Trophoblast cell (in vitro differentiated cells and primary cell): Measurements from ENCODE around the gene MAMSTR.

Source experiments
- DNase-seq, 2 donors: peaks; one replicate each; pipeline ENCODE4 v3.0.0-alpha.2; 2016
- H2AFZ ChIP-seq: 2 replicates; pipeline ENCODE4 v1.6.1; 2013; ENCODE audit warnings: low read length, moderate library complexity, mild to moderate bottlenecking; ENCODE audit not compliant: insufficient read depth, poor library complexity
- H2AK5ac ChIP-seq: 2 replicates; pipeline ENCODE4 v1.6.1; 2013; ENCODE audit warnings: mild to moderate bottlenecking, low read length
- H2BK120ac ChIP-seq: 2 replicates; pipeline ENCODE4 v1.6.1; 2013; ENCODE audit warnings: low read length, mild to moderate bottlenecking, moderate library complexity; ENCODE audit not compliant: insufficient read depth, poor library complexity
- H2BK12ac ChIP-seq: 2 replicates; pipeline ENCODE4 v1.6.1; 2013; ENCODE audit warnings: mild to moderate bottlenecking, low read length, moderate library complexity
- H2BK5ac ChIP-seq: 2 replicates; pipeline ENCODE4 v1.6.1; 2013; ENCODE audit warnings: low read length, low read depth, moderate library complexity, mild to moderate bottlenecking; ENCODE audit not compliant: poor library complexity
- H3K14ac ChIP-seq: 2 replicates; pipeline ENCODE4 v1.6.1; 2013; ENCODE audit warnings: mild to moderate bottlenecking, low read length
- H3K18ac ChIP-seq: 2 replicates; pipeline ENCODE4 v1.6.1; 2013; ENCODE audit warnings: mild to moderate bottlenecking, low read length
- H3K23ac ChIP-seq: 2 replicates; pipeline ENCODE4 v1.6.1; 2013; ENCODE audit warnings: low read length
- H3K27ac ChIP-seq: 2 replicates; pipeline ENCODE4 v1.5.1; 2013; ENCODE audit warnings: low read depth, mild to moderate bottlenecking, inconsistent platforms, low read length, moderate library complexity
- H3K27me3 ChIP-seq: 2 replicates; pipeline ENCODE4 v1.6.1; 2013; ENCODE audit warnings: inconsistent platforms, mild to moderate bottlenecking, low read length, moderate library complexity; ENCODE audit not compliant: insufficient read depth
- H3K36me3 ChIP-seq, 2 experiments: 1 replicate in 1 of 2; 2 replicates in 1 of 2; pipeline ENCODE4 v1.6.1; 2013; ENCODE audit warnings: low read length in 2 of 2, mild to moderate bottlenecking in 2 of 2, moderate library complexity in 1 of 2; ENCODE audit not compliant: insufficient read depth in 2 of 2, control insufficient read depth in 1 of 2
- H3K4ac ChIP-seq: 2 replicates; pipeline ENCODE4 v1.6.1; 2013; ENCODE audit warnings: low read depth, mild to moderate bottlenecking, low read length, moderate library complexity
- H3K4me1 ChIP-seq, 2 experiments: 1 replicate in 1 of 2; 2 replicates in 1 of 2; pipeline ENCODE4 v1.6.1; 2013; ENCODE audit warnings: low read length in 2 of 2, mild to moderate bottlenecking in 2 of 2, moderate library complexity in 1 of 2; ENCODE audit not compliant: insufficient read depth in 2 of 2, control insufficient read depth in 1 of 2
- H3K4me2 ChIP-seq: 2 replicates; pipeline ENCODE4 v1.6.1; 2013; ENCODE audit warnings: inconsistent platforms, mild to moderate bottlenecking, low read length, moderate library complexity
- H3K4me3 ChIP-seq: 2 replicates; pipeline ENCODE4 v1.5.1; 2013; ENCODE audit warnings: mild to moderate bottlenecking, low read depth, low read length, inconsistent platforms
- H3K79me1 ChIP-seq: one replicate; pipeline ENCODE4 v1.6.1; 2013; ENCODE audit warnings: low read length
- H3K79me2 ChIP-seq: 2 replicates; pipeline ENCODE4 v1.6.1; 2013; ENCODE audit warnings: low read length, mild to moderate bottlenecking; ENCODE audit not compliant: control insufficient read depth, insufficient read depth, poor library complexity
- H3K9ac ChIP-seq: 2 replicates; pipeline ENCODE4 v1.6.1; 2013; ENCODE audit warnings: mild to moderate bottlenecking, low read length
- H3K9me3 ChIP-seq: 2 replicates; pipeline ENCODE4 v1.6.1; 2013; ENCODE audit warnings: low read depth, mild to moderate bottlenecking, control low read depth, inconsistent platforms, low read length; ENCODE audit not compliant: insufficient read depth
- H4K12ac ChIP-seq: 2 replicates; pipeline ENCODE4 v1.6.1; 2013; ENCODE audit warnings: low read depth, mild to moderate bottlenecking, low read length, moderate library complexity
- H4K8ac ChIP-seq: 2 replicates; pipeline ENCODE4 v1.6.1; 2013; ENCODE audit warnings: low read depth, mild to moderate bottlenecking, low read length, moderate library complexity
- H4K91ac ChIP-seq: one replicate; pipeline ENCODE4 v1.6.1; 2013; ENCODE audit warnings: low read depth, mild to moderate bottlenecking, low read length, moderate library complexity
- WGBS: extraction: QIAGEN DNeasy Blood & Tissue Kit; methylation state at CpG from one replicate; pipeline ENCODE4 v1.1.7; 2013; ENCODE audit warnings: missing lambda C conversion rate; ENCODE audit not compliant: insufficient read length, insufficient coverage; ENCODE audit errors: extremely low coverage; 5-methylcytosine and 5-hydroxymethylcytosine counted together

MAMSTR gene

DNA sequence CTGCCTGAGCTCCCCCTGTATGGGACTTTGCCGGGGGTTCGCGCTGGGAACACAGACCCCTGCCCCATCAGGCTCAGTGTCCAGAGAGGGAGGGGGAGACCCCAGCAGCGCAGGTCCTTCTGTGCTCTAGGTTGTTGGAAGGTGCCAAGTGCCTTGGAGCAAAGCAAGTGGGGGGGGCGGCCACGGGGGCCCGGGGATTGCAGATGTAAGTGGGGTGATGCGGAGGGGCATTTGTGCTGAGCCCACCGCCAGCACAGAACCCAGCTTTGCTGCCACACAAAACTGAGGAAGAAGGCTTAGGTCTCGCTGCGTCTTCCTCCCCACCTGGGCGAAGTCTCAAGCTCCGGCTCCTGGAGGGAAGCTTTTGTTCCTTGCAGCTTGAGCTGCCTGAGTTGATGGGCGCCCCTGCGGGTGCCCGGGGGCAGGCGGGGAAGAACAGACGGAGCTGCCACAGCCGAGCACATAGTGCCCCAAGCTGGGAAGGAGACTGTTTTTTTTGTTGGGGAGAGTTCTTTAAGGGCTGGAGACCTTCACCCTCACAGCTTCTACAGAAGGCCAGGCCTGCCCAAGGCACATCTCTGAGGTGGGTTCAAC lies 45.2 kb downstream of the MAMSTR start:
- Histone ChIP-seq H4K91ac (no peak overlapping the region), H3K4ac (no peak overlapping the region), H3K23ac (no peak overlapping the region), H3K79me1 (no peaks in the 10 kb centered on the region), H3K9me3 (peaks cover 8% of the 10 kb centered on the region), H2AK5ac (no peak overlapping the region), H2AFZ (no peak overlapping the region), H4K8ac (no peak overlapping the region), H3K18ac (no peak overlapping the region), H3K14ac (no peak overlapping the region), H2BK12ac (no peak overlapping the region), H3K79me2 (no peaks in the 10 kb centered on the region), H4K12ac (no peak overlapping the region), H3K4me3 (no peak overlapping the region), H3K9ac (no peak overlapping the region), H3K4me1 (no peaks in the 10 kb centered on the region), H3K27ac (no peak overlapping the region), H3K36me3 (no peaks in the 10 kb centered on the region), H2BK120ac (no peak overlapping the region), H3K4me2 (no peak overlapping the region), H3K27me3 (no peaks in the 10 kb centered on the region), H2BK5ac (no peak overlapping the region)
- no CpG with 5 or more reads among the region's 19 CpGs for WGBS
- no peak for DNase-seq

DNA sequence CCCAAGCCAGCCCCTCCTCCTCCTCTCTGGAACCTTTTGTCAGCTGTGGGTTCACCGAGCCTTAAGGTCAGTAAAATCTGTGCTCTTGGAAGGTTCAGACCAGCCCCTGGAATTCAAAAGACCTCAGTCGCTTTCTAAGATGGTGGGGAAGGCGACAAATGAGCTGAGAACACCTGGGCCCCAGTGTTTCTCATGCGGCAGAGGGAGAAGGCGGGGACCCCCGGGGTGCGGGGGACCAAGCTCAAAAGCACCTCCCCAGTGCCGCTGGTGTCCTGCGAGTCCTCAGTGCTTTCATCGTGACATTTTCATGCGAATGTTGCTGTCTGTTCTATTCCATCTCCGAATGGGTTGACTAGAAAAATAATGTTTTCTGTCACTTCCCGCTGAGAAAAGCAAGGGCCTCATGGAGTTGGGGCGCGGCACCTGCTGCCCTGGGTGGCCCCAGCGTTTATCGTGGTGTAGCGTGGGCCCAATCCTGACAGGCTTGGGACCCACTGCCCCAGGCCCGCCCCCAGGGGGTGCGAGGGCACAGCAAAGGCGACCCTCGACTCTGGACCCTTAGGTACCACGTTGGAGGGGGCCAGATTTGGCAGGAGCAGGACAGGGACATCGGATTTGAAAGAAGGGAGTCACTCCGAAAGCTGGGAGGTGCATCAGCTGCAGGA lies 46.0 kb downstream of the MAMSTR start:
- Histone ChIP-seq H4K8ac (no peak overlapping the region), H3K4ac (no peak overlapping the region), H4K91ac (no peak overlapping the region), H3K4me2 (no peak overlapping the region), H3K79me2 (no peaks in the 10 kb centered on the region), H3K14ac (no peak overlapping the region), H3K79me1 (no peaks in the 10 kb centered on the region), H3K9me3 (peaks cover 11% of the 10 kb centered on the region), H3K36me3 (no peaks in the 10 kb centered on the region), H4K12ac (no peak overlapping the region), H2AFZ (no peak overlapping the region), H3K23ac (no peak overlapping the region), H3K9ac (no peak overlapping the region), H3K18ac (no peak overlapping the region), H2BK120ac (no peak overlapping the region), H3K4me3 (no peak overlapping the region), H3K27ac (no peak overlapping the region), H2AK5ac (no peak overlapping the region), H3K4me1 (no peaks in the 10 kb centered on the region), H2BK5ac (no peak overlapping the region), H2BK12ac (no peak overlapping the region), H3K27me3 (no peaks in the 10 kb centered on the region)
- no peak for DNase-seq
- WGBS: no CpG with 5 or more reads among the region's 25 CpGs

DNA sequence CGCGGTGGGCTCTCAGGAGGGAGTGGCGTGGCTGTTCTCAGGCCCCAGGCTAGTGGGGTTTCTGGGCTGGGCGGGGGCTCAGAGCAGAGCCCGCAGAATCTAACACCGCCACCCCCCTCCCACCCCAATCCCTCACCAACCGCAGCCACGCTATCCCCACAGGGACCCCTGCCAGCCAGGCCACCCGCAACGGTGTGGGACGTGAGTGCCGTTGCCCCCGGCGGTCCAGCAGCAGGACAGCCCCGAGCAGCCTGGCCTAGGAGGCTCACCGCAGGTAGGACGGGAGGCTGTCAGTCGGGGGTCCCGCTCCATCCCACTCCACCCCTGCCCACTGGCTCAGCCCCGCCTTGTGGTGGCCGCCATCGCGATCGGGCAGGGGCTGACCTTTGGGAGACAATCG lies 46.5 kb downstream of the MAMSTR start, which contains the start of gene NTN5:
Gene NTN5 (minus strand): TSS at position 24 of the 400 bp plus-strand sequence. CDS start 2,031 bp downstream, outside the sequence.
- Histone ChIP-seq H2AFZ (no peak within 1 kb of the TSS), H2BK5ac (no peak within 1 kb of the TSS), H3K9ac (no peak within 1 kb of the TSS), H3K4me2 (no peak within 1 kb of the TSS), H3K4me3 (no peak within 1 kb of the TSS), H3K36me3 (no peaks in the 10 kb centered on the region), H2BK120ac (no peak within 1 kb of the TSS), H3K14ac (no peak within 1 kb of the TSS), H2BK12ac (no peak within 1 kb of the TSS), H3K79me1 (no peaks in the 10 kb centered on the region), H3K27me3 (no peaks in the 10 kb centered on the region), H3K27ac (no peak within 1 kb of the TSS), H4K91ac (no peak within 1 kb of the TSS), H4K12ac (no peak within 1 kb of the TSS), H4K8ac (no peak within 1 kb of the TSS), H3K23ac (no peak within 1 kb of the TSS), H3K9me3 (peaks cover 11% of the 10 kb centered on the region), H3K4me1 (no peaks in the 10 kb centered on the region), H3K4ac (no peak within 1 kb of the TSS), H2AK5ac (no peak within 1 kb of the TSS), H3K79me2 (no peaks in the 10 kb centered on the region), H3K18ac (no peak within 1 kb of the TSS)
- WGBS: no CpG with 5 or more reads among the region's 25 CpGs
- DNase-seq: no peak

DNA sequence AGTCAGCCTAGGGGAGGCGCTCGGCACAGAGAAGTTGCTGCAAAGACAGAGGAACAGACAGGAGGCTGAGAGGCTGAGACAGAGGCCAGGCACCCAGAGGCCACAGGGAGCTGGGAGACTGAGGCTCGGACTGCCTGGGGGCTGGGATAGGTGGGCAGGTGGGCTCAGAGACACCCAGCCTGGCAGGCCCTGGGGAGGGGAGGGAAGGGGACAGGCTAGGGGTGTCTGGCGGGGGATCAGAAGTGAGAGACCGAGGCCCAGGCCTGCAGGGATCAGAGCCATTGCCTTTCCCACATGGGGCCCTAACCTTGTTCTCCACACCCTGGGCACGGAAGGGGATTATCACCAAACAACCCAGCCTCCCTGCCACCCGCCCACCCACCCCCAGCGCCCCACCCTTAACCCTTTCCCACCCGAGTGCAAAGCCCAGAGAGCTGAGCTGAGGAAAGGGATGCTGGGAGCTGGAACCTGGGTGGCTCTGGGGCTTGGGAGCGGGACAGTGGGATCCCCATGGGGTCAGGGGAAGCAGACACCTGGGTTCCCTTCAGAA lies 48.0 kb downstream of the MAMSTR start:
- H2AK5ac ChIP-seq: no peak overlapping the region
- H3K18ac ChIP-seq: no peak overlapping the region
- H2AFZ ChIP-seq: no peak overlapping the region
- no peak overlapping the region for H4K91ac ChIP-seq
- H3K4me1 ChIP-seq: no peaks in the 10 kb centered on the region
- peaks cover 11% of the 10 kb centered on the region for H3K9me3 ChIP-seq
- no peak overlapping the region for H3K4me3 ChIP-seq
- WGBS: no CpG with 5 or more reads among the region's 10 CpGs
- no peak overlapping the region for H3K4ac ChIP-seq
- H3K27ac ChIP-seq: no peak overlapping the region
- no peaks in the 10 kb centered on the region for H3K79me1 ChIP-seq
- DNase-seq: no peak
- no peak overlapping the region for H3K9ac ChIP-seq
- no peak overlapping the region for H3K4me2 ChIP-seq
- no peak overlapping the region for H3K14ac ChIP-seq
- H3K23ac ChIP-seq: no peak overlapping the region
- H3K36me3 ChIP-seq: no peaks in the 10 kb centered on the region
- H4K8ac ChIP-seq: no peak overlapping the region
- H3K79me2 ChIP-seq: no peaks in the 10 kb centered on the region
- H2BK12ac ChIP-seq: no peak overlapping the region
- no peak overlapping the region for H4K12ac ChIP-seq
- no peaks in the 10 kb centered on the region for H3K27me3 ChIP-seq
- no peak overlapping the region for H2BK120ac ChIP-seq
- no peak overlapping the region for H2BK5ac ChIP-seq
